Right lobe of liver (tissue), 4 donors: ENCODE measurements around the gene NPTX1.

Source experiments
- CTCF ChIP-seq, 4 donors: fragments of 200-600 bp in 3 of 4; fragments of 450-650 bp in 1 of 4; IDR thresholded peaks; one replicate each; pipeline versions ENCODE4 v1.5.1 to v1.8.0; 2016 to 2022; ENCODE audit warnings: antibody characterized with exemption in 4 of 4, mild to moderate bottlenecking in 2 of 4
- POLR2A ChIP-seq: fragments of 450-650 bp; IDR thresholded peaks from one replicate; pipeline ENCODE4 v1.6.1; 2017; ENCODE audit warnings: antibody characterized with exemption, mild to moderate bottlenecking
- donor health status: DM: no; HTN: no; CAD: no.
- donor health status: DM: no; HTN: no; CAD: no.
- donor health status: DM: no; HTN: yes; CAD: no.

DNA sequence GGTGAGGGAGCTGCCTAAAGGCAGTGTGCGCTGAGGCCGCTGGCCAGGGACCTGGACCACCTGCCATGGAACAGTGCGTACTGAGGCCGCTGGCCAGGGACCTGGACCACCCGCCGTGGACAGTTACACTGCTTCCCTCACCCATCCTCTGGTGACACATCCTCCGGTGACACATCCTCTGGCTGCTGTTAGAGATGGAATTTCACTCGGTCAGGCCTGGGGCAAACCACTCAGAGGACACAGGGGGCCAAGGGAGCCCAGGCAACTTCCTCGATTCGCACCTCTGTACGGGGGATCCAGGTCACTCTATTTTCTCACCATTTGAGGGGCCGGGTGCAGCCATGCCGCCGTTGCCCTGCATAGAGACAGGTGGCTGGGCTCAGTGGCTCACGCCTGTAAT lies 35.8 kb upstream of the NPTX1 start:
- TF ChIP-seq CTCF (IDR thresholded peaks at IDR 0.05) = no peak
- TF ChIP-seq POLR2A = no peak
